ENCODE results near the gene SMARCB1.

SMARCB1 gene

GRCh38 chr22:23786752-23787599 lies at the start of gene SMARCB1:
TSS of gene SMARCB1 (plus strand) at chr22:23786966. CDS start at chr22:23787170, 204 bp downstream.
- DNase-seq = peak; percentile 91 to 92

GRCh38 chr22:23737696-23738095 lies 49.1 kb upstream of the SMARCB1 start:
- DNase-seq = no peak

GRCh38 chr22:23742505-23743264 lies 44.1 kb upstream of the SMARCB1 start:
- no peak for DNase-seq

GRCh38 chr22:23743303-23743705 lies 43.5 kb upstream of the SMARCB1 start:
- DNase-seq = no peak

- no peak for DNase-seq
Measured at GRCh38 chr22:23744001-23744400, 42.8 kb upstream of the SMARCB1 start.

GRCh38 chr22:23744485-23744884 lies 42.3 kb upstream of the SMARCB1 start:
- DNase-seq = no peak

GRCh38 chr22:23745791-23746190 lies 41.0 kb upstream of the SMARCB1 start:
- no peak for DNase-seq

- DNase-seq = no peak
Measured at GRCh38 chr22:23749841-23750301, 36.9 kb upstream of the SMARCB1 start.

- no peak for DNase-seq
Measured at GRCh38 chr22:23750367-23750713, 36.4 kb upstream of the SMARCB1 start.

- peak; percentile 61 to 78 for DNase-seq
Measured at GRCh38 chr22:23750714-23751440, 35.9 kb upstream of the SMARCB1 start, which contains the start of gene ZNF70. TSS of gene ZNF70 (minus strand) at chr22:23751112. CDS start at chr22:23745140, 5,972 bp downstream.

- DNase-seq = no peak
Measured at GRCh38 chr22:23751441-23751996, 35.2 kb upstream of the SMARCB1 start.

- no peak for DNase-seq
Measured at GRCh38 chr22:23752090-23752691, 34.6 kb upstream of the SMARCB1 start.

- no peak for DNase-seq
Measured at GRCh38 chr22:23752750-23753149, 34.0 kb upstream of the SMARCB1 start.

- DNase-seq = no peak
Measured at GRCh38 chr22:23753385-23753784, 33.4 kb upstream of the SMARCB1 start.

GRCh38 chr22:23754220-23754919 lies 32.4 kb upstream of the SMARCB1 start, which contains the start of gene VPREB3:
TSS of gene VPREB3 (minus strand) at chr22:23754425. CDS start at chr22:23754363, 62 bp downstream.
- no peak for DNase-seq

GRCh38 chr22:23754980-23755636 lies 31.7 kb upstream of the SMARCB1 start:
- DNase-seq = no peak

GRCh38 chr22:23755711-23756110 lies 31.1 kb upstream of the SMARCB1 start:
- no peak for DNase-seq

- no peak for DNase-seq
Measured at GRCh38 chr22:23756891-23757290, 29.9 kb upstream of the SMARCB1 start.

GRCh38 chr22:23759566-23759965 lies 27.2 kb upstream of the SMARCB1 start:
- DNase-seq = no peak

GRCh38 chr22:23760056-23760455 lies 26.7 kb upstream of the SMARCB1 start:
- DNase-seq = no peak
